ENCODE data around the gene IST1.
"Not testable (repeated sequence)": the region's sequence is repeated elsewhere in the genome, so short reads cannot be mapped to it uniquely, and the experiment has no call there.

Gene IST1

GRCh38 chr16:71882505-71883167, 12.7 kb upstream of the IST1 start:
- DNase-seq: peak; percentile 36 to 69

- DNase-seq: peak in 1 of 2 experiments; percentile 1
These were observed 12.0 kb upstream of the IST1 start for GRCh38 chr16:71883168-71883848.

GRCh38 chr16:71883849-71884638, 11.3 kb upstream of the IST1 start, which contains the start of gene ZNF821:
ZNF821 (minus strand) TSS chr16:71884182; CDS start chr16:71879946, 4,236 bp downstream.
- DNase-seq: peak; percentile 50 to 82

GRCh38 chr16:71885261-71885650, 10.1 kb upstream of the IST1 start:
- DNase-seq: no peak

GRCh38 chr16:71889147-71889546, 6.2 kb upstream of the IST1 start:
- DNase-seq: no peak

GRCh38 chr16:71893888-71894228, 1.5 kb upstream of the IST1 start:
- no peak for DNase-seq

DNA sequence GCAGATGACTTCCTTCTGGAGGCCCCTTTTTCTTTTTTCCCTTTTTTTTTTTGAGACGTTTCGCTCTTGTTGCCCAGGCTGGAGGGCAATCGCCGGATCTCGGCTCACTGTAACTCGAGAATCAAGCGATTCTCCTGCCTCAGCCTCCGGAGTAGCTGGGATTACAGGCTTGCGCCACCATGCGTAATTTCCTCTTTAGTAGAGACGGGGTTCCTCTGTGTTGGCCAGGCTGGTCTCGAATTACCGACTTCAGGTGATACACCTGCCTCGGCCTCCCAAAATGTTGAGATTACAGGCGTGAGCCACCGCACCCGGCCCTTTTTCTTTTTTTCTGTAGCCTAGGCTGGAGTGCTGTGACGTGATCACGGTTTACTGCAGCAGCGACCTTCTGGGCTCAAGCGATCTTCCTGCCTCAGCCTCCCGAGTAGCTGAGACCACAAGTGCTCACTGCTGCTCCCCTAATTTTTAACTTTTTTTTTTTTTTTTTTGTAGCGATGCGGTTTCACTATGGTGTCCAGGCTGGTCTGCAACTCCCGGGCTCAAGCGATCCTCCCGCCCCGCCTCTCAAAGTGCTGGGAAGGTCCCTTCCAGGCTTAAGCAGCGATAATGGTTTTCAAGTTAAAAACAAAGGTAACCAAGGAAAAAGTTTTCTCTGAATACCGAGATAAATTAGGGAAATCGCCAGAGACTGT, 956 bp upstream of the IST1 start:
- DNase-seq: peak in 1 of 2 experiments; percentile 1

DNA sequence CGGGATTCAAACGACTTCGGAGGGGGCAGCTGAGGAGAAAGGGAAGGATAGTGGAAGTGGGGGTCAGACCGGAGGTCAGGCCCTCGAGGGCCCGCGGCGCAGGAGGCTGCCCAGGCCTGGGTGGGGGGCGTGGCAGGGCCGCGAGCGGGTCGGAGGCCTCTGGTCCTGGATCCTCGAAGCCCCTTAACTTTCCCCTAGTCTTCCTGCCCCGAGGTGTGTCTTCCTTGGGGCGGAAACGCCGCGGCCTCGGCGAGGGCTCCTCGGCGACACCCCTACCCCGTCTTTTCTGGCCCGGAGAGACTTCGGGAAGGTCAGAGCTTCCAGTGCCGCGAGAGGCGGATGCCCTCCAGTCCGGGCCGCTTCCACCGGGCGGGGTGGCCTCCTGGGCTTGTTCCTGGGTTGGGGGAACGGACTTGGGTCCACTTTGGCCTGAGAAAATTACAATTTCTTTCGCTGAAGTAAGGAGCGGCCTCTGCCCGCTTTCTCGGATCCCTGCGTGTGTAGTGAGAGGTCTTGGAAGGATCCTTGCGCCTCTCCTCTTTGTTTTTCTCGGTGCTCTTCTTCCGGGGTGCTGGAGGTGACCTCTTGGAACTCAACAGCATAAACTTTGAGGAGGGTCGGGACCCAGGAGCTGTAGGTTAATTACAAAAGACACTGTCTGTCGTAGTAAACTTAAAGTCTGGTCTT, 491 bp downstream of the IST1 start:
- no peak for DNase-seq

DNA sequence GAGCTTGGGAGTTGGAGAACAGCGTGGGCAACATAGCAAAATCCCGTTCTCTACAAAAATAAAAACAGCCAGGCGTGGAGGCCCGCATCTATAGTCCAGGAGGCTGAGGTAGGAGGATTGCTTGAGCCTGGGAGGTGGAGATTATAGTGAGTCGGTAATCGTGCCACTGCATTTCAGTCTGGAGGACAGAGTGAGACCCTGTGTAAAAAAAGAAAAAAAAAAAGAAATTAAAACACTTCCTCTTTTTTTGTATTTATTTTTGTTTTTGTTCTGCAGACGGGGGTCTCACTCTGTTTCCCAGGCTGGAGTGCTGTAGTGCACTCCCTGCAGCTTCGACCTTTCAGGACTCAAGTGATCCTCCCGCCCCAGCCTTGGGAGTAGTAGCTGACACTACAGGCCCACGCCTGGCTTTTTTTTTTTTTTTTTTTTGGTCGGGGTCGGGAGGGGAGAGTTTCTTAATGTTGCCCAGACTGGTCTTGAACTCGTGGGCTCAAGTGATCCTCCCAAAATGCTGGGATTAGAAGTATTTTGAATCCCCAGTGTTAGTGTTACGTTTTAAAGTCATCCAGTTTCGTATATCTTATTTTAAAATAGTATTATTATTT, 1.5 kb downstream of the IST1 start:
- DNase-seq: no peak

DNA sequence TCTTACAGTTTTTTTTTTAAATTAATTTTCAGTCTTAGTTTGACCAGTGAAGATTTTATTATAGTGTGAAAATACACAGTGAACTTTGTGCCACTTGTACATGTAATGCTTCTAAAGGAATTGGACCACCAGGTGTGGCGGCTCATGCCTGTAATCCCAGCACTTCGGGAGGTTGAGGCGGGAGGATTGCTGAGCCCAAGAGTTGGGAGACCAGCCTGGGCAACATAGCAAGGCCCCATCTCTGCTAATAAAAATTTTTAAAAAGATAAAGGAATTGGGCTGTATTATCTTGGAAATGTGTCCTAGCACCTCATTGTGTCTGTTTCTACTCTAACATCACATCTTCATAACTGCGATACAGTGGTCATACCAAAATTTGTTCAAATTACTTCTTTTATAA, 3.8 kb downstream of the IST1 start:
- no peak for DNase-seq

DNA sequence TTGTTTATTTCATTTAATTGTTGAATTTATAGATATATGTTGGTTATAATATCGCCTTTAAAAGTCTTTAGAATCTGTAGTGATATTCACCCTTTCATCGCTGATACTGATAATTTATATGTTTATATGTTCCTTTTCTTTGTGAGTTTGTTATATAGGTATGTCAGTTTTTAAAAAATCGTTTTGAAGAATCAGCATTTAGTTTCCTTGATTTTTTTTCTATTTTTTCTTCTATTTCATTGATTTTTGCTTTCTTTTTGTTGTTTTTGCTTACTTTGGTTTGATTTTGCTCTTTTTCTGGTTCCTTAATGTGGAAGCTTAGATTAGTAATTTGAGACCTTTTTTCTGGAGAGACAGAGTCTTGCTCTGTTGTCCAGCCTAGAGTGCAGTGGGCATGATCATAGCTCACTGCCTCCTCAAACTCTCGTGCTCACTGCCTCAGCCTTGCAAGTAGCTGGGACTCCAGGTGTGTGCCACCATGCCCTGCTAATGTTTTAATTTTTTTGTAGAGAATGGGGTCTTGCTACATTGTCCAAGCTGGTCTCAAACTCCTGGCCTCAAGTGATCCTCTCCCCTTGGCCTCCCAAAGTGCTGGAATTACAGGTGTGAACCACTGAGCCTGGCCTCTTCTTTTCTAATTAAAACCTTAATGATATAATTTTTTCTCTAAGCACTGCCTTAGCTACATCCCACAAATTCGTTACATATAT, 7.5 kb downstream of the IST1 start:
- no peak for DNase-seq

GRCh38 chr16:71903608-71904007, 8.3 kb downstream of the IST1 start:
- no peak for DNase-seq

DNA sequence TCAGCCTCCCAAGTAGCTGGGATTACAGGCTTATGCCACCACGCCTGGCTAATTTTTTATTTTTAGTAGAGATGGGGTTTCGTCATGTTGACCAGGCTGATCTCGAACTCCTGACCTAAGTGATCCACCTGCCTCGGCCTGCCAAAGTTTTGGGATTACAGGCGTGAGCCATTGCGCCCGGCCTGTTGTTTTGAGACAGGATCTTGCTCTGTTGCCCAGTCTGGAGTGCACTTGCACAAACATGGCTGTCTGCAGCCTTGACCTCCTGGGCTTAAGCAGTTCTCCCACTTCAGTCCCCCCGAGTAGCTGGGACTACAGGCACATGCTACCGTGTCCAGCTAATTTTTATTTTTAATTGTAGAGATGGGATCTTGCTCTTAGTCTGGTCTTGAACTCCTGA, 8.9 kb downstream of the IST1 start:
- DNase-seq: no peak

DNA sequence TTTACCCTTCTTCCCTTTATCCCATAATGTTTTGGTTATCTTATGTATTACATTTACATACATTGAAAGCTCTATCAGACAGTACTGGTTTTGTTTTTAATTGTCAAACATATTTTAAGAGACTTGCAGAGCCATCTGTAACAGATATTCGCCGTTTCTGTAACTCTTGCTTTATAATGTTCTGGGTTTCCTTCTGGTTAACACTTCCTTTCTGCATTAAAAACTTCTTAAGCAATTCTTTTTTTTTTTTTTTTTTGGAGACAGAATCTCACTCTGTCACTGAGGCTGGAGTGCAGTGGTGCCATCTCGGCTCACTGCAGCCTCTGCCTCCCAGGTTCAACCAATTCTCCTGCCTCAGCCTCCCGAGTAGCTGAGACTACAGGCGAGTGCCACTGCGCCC, 10.4 kb downstream of the IST1 start:
- DNase-seq: not testable (repeated sequence)

GRCh38 chr16:71911121-71911520, 15.8 kb downstream of the IST1 start:
- no peak for DNase-seq

- DNase-seq: no peak
These were observed 17.4 kb downstream of the IST1 start for GRCh38 chr16:71912534-71913275.

DNA sequence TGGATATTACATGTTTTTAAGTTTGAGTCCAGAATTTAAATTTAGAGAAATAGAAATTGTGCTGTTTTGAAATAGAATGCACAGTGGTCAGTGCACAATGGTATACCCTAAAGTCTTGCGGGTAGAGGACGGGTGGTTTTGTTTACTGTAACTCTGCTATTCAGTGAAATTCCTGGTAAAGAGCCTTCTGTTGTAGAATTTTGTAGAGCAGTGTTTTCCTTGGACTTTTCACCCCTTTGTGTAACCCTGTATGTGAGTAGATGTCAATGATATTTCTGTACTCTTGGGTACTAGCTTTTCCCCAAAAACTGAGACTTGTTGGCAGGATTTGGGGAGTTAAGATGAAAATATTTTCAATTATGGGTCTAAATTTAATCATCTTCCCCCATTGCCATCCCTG, 19.5 kb downstream of the IST1 start:
- DNase-seq: no peak

GRCh38 chr16:71915350-71915749, 20.0 kb downstream of the IST1 start:
- no peak for DNase-seq

GRCh38 chr16:71916397-71916920, 21.1 kb downstream of the IST1 start:
- no peak for DNase-seq

GRCh38 chr16:71917900-71918299, 22.6 kb downstream of the IST1 start:
- DNase-seq: peak in 1 of 2 experiments; percentile 39

- no peak for DNase-seq
These were observed 23.7 kb downstream of the IST1 start for GRCh38 chr16:71919035-71919434.

Data from NCI-H446 (cell line).